PFSK-1 (cell line): ENCODE results near the gene HIVEP2.

Source experiments
- FOXP2 ChIP-seq: optimal IDR thresholded peaks from 2 replicates; pipeline ENCODE3; 2011; ENCODE audit warnings: borderline replicate concordance, control low read depth, inconsistent platforms; ENCODE audit not compliant: insufficient read depth; ENCODE audit errors: extremely low read length, extremely low read depth
- POLR2AphosphoS5 ChIP-seq: IDR thresholded peaks from 2 replicates; pipeline ENCODE4 v1.6.1; 2012; ENCODE audit warnings: low read depth, mild to moderate bottlenecking, control low read depth, low read length, moderate library complexity
- REST ChIP-seq, 2 experiments: IDR thresholded peaks; 2 replicates each; pipeline versions ENCODE4 v1.6.1 to v1.8.0; 2011 to 2012; ENCODE audit warnings: low read depth in 2 of 2, low read length in 2 of 2, control low read depth in 1 of 2, inconsistent platforms in 1 of 2, mild to moderate bottlenecking in 1 of 2, moderate library complexity in 1 of 2; ENCODE audit not compliant: insufficient read depth in 1 of 2
- SIN3A ChIP-seq: IDR thresholded peaks from 2 replicates; pipeline ENCODE4 v1.6.1; 2012; ENCODE audit warnings: mild to moderate bottlenecking, low read length, moderate library complexity, borderline replicate concordance; ENCODE audit not compliant: insufficient read depth
- TAF1 ChIP-seq: IDR thresholded peaks from 2 replicates; pipeline ENCODE4 v1.6.1; 2012; ENCODE audit warnings: low read length, control low read depth, borderline replicate concordance; ENCODE audit not compliant: insufficient read depth

The HIVEP2 gene

GRCh38 chr6:142820338-142821051 lies 124.5 kb downstream of the HIVEP2 start:
- TF ChIP-seq POLR2AphosphoS5 (no peak), TAF1 (no peak), REST (IDR thresholded peaks at IDR 0.05; ENCODE audit: insufficient read depth in 1 of 2, low read depth in 2 of 2, low read length in 2 of 2) (no peak), FOXP2 (no peak), SIN3A (no peak)

GRCh38 chr6:142819603-142820337 lies 125.2 kb downstream of the HIVEP2 start:
- no peak for TF ChIP-seq POLR2AphosphoS5
- TF ChIP-seq TAF1 = no peak
- no peak for TF ChIP-seq SIN3A
- no peak for TF ChIP-seq REST (IDR thresholded peaks at IDR 0.05; ENCODE audit: insufficient read depth in 1 of 2, low read depth in 2 of 2, low read length in 2 of 2)
- TF ChIP-seq FOXP2 = no peak

GRCh38 chr6:142816486-142816885 lies 128.5 kb downstream of the HIVEP2 start:
- TF ChIP-seq SIN3A (no peak), REST (IDR thresholded peaks at IDR 0.05; ENCODE audit: insufficient read depth in 1 of 2, low read depth in 2 of 2, low read length in 2 of 2) (no peak), FOXP2 (no peak), POLR2AphosphoS5 (no peak), TAF1 (no peak)

GRCh38 chr6:142816031-142816430 lies 128.9 kb downstream of the HIVEP2 start:
- TF ChIP-seq REST (IDR thresholded peaks at IDR 0.05; ENCODE audit: insufficient read depth in 1 of 2, low read depth in 2 of 2, low read length in 2 of 2) (no peak), TAF1 (no peak), FOXP2 (no peak), SIN3A (no peak), POLR2AphosphoS5 (no peak)
